OCI-LY3 (cell line): ENCODE measurements around the gene NLGN4Y.

Source experiments
- H2AFZ ChIP-seq: fragments of 200-600, 300-600 bp; shearing (Covaris generic); 2 replicates; pipeline ENCODE4 v1.6.0; 2014; ENCODE audit warnings: antibody characterized with exemption, low read depth, low read length
- H3K27ac ChIP-seq: fragments of 200-600, 300-600 bp; sonication (generic); 2 replicates; pipeline ENCODE4 v1.5.1; 2014; ENCODE audit warnings: mild to moderate bottlenecking, low read length, moderate library complexity, mixed read lengths
- H3K27me3 ChIP-seq: fragments of 200-600, 300-600 bp; sonication (generic); 2 replicates; pipeline ENCODE4 v1.6.1; 2014; ENCODE audit warnings: low read depth, low read length, mixed read lengths
- H3K36me3 ChIP-seq: fragments of 200-600, 300-600 bp; sonication (generic); replicated peaks from 2 replicates; pipeline ENCODE3; 2014; ENCODE audit warnings: low read depth, low read length, mixed read lengths
- H3K4me1 ChIP-seq: fragments of 300-600, 200-600 bp; sonication (generic); 2 replicates; pipeline ENCODE4 v1.6.1; 2014; ENCODE audit warnings: low read length, mixed read lengths
- H3K4me2 ChIP-seq: fragments of 200-600, 300-600 bp; sonication (generic); 2 replicates; pipeline ENCODE4 v1.6.1; 2014; ENCODE audit warnings: low read length, mixed read lengths
- H3K4me3 ChIP-seq: fragments of 300-600, 200-600 bp; sonication (generic); 2 replicates; pipeline ENCODE4 v1.5.1; 2014; ENCODE audit warnings: antibody characterized with exemption, mild to moderate bottlenecking, low read length, moderate library complexity
- H3K79me2 ChIP-seq: fragments of 300-600, 200-600 bp; shearing (Covaris generic); 2 replicates; pipeline ENCODE4 v1.6.1; 2014; ENCODE audit warnings: mild to moderate bottlenecking, low read length, mixed read lengths
- H3K9ac ChIP-seq: fragments of 300-600, 200-600 bp; shearing (Covaris generic); 2 replicates; pipeline ENCODE4 v1.6.0; 2014; ENCODE audit warnings: mild to moderate bottlenecking, low read length, moderate library complexity
- H3K9me3 ChIP-seq: fragments of 200-600, 300-600 bp; shearing (Covaris generic); 2 replicates; pipeline ENCODE4 v1.6.1; 2014; ENCODE audit warnings: low read length, mixed read lengths; ENCODE audit not compliant: insufficient read depth
- H4K20me1 ChIP-seq: fragments of 200-600, 300-600 bp; sonication (generic); 2 replicates; pipeline ENCODE4 v1.6.1; 2016; ENCODE audit warnings: low read length, mixed read lengths; ENCODE audit not compliant: insufficient read depth
- EZH2phosphoT487 ChIP-seq: fragments of 200-600 bp; shearing (Covaris generic); IDR thresholded peaks from 2 replicates; pipeline ENCODE4 v1.6.1; 2018; ENCODE audit warnings: antibody characterized with exemption, mixed run types, low read depth
- TF ChIP-seq, protein P1 (sequence below): fragments of 200-600, 300-600 bp; sonication (generic); IDR thresholded peaks from 2 replicates; pipeline ENCODE4 v1.5.1; 2014; ENCODE audit warnings: antibody characterized with exemption, low read length, low read depth

Gene NLGN4Y

DNA sequence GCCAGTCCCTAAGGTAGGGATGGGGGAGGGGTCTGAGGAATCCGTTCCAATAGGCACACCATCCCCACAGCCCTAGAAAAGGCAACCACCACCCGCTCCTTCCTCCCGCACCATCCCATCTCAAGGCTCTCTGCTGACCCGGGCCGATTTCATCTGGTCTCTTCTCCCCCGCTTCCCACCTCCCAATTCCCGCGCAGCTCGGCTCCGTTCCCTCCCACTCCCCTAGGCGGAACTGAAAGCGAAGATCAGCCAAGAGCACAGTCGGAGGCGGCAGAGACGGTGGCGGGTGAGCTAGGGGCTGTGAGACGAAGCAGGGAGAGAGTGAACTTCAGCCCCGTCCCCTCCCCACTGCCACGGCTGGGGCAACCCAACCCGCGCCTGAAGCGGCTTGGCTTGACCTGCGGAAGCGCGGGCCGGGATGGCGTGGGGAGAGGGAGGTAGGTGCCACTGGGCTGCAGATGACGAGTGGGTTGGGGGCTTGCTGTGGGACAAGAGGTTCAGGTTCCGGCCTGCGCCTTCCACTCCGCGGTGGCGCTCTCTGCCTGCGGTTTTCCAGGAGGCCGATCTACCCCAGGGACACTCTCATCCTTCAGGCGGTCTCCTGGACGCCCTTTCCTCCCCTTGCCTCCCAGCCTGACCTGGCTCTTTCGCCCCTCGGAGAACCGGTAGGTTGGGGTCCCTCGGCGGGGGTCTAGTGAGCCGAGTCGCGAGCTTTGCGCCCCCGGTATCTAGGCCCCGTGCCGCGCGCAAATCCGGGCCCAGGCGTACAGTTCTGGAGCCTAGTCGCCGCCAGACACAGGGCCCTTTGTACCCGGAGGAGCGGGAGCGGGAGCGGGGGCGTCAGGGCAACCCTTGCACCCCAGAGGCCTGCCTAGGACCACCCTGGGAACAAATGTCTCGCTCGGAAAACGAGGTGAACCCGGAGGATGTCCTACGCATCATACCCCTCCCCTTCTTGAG is at the start of gene NLGN4Y:
Gene NLGN4Y, plus strand, starts transcription at position 258 of the 960 bp plus-strand sequence. CDS start 97,591 bp downstream, outside the sequence.
- peak within 1 kb of the TSS; percentile 52 for H3K27ac ChIP-seq
- peak within 1 kb of the TSS; percentile 88 for H3K4me3 ChIP-seq
- H3K4me2 ChIP-seq, result peak within 1 kb of the TSS; percentile 83
- no peaks in the 10 kb centered on the region for H3K36me3 ChIP-seq
- H3K79me2 ChIP-seq, result peaks cover 49% of the 10 kb centered on the region
- 0 out of 2 replicates have a peak, but pooled peaks cover 3% of the 10 kb centered on the region for H3K27me3 ChIP-seq
- H3K9ac ChIP-seq, result peak within 1 kb of the TSS; percentile 97
- peak within 1 kb of the TSS; percentile 68 for H2AFZ ChIP-seq
- H3K9me3 ChIP-seq, result no peaks in the 10 kb centered on the region
- H4K20me1 ChIP-seq, result peaks cover 20% of the 10 kb centered on the region
- H3K4me1 ChIP-seq, result peaks cover 28% of the 10 kb centered on the region
- TF ChIP-seq, protein P1, sequence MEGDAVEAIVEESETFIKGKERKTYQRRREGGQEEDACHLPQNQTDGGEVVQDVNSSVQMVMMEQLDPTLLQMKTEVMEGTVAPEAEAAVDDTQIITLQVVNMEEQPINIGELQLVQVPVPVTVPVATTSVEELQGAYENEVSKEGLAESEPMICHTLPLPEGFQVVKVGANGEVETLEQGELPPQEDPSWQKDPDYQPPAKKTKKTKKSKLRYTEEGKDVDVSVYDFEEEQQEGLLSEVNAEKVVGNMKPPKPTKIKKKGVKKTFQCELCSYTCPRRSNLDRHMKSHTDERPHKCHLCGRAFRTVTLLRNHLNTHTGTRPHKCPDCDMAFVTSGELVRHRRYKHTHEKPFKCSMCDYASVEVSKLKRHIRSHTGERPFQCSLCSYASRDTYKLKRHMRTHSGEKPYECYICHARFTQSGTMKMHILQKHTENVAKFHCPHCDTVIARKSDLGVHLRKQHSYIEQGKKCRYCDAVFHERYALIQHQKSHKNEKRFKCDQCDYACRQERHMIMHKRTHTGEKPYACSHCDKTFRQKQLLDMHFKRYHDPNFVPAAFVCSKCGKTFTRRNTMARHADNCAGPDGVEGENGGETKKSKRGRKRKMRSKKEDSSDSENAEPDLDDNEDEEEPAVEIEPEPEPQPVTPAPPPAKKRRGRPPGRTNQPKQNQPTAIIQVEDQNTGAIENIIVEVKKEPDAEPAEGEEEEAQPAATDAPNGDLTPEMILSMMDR, result peak; percentile 13; the same call in 1 of the 2 replicates
- no peak for TF ChIP-seq EZH2phosphoT487

DNA sequence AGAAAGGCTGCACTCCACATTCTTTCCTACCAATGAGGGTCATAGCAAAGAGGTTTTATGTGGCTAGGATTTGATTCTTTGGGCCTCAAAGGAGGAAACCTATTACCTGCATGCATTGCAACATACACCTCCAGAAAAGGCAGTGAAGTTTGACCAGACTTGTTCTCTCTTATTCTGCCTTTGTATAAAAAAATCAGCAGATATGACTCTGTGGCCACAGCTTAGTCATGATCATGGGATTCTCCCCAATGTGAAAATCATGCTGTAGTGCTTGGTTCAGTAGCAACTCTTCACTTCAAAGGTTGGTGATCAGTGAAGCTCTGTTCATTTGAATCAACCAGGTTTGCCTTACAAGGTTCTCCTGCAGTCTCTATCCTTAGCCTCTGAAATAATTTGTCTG is 38.4 kb upstream of the NLGN4Y start:
- Histone ChIP-seq H2AFZ (no peak overlapping the region), H3K4me3 (no peak overlapping the region), H3K4me1 (no peaks in the 10 kb centered on the region), H3K79me2 (no peaks in the 10 kb centered on the region), H3K36me3 (no peaks in the 10 kb centered on the region), H3K9me3 (no peaks in the 10 kb centered on the region), H3K27me3 (no peaks in the 10 kb centered on the region), H4K20me1 (no peaks in the 10 kb centered on the region), H3K9ac (no peak overlapping the region), H3K4me2 (no peak overlapping the region), H3K27ac (no peak overlapping the region)
- TF ChIP-seq, protein P1, result no peak
- no peak for TF ChIP-seq EZH2phosphoT487

DNA sequence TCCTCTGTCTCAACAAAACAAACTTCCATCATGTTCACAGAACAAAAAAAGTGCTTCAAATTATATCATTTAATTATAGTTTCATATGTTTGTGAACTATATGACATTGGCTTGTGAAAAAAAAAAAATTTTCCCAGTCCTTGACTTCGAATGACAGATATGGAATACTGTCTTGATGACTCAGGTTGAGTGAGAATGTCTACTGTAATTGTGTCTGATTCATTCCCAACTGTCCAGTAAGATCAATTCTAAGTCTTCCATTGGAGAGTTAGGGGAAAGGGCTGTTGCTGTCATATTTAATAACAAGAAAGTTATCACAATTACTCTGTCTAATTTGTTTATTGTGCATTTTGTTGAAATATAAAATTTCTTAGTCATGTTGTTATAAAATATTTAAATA is 34.1 kb upstream of the NLGN4Y start:
- H3K9me3 ChIP-seq, result no peaks in the 10 kb centered on the region
- TF ChIP-seq EZH2phosphoT487, result no peak
- TF ChIP-seq, protein P1, result no peak

DNA sequence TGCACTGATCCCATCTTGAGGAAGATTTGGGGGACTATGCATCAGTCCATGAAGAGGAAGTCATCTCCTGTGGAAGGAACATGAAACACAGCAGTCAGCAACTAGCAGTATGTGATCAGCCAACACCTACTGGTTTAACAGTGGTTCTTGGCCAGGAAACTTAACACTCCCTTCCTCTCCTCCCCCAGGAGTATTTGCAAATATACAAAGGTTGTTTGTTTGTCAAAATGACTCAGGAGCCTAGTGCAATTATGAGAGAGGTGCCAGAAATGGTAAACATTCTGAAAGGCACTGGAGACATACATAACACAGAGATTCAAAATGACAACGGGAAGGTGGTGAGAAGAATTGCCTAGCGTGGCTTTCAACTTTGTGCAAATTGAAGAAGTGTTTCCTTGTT is 26.3 kb upstream of the NLGN4Y start:
- Histone ChIP-seq H4K20me1 (no peaks in the 10 kb centered on the region), H3K27ac (no peak overlapping the region), H3K27me3 (no peaks in the 10 kb centered on the region), H3K4me1 (no peaks in the 10 kb centered on the region), H3K4me2 (no peak overlapping the region), H3K9me3 (no peaks in the 10 kb centered on the region), H3K4me3 (no peak overlapping the region), H2AFZ (no peak overlapping the region), H3K36me3 (no peaks in the 10 kb centered on the region), H3K79me2 (no peaks in the 10 kb centered on the region), H3K9ac (no peak overlapping the region)
- TF ChIP-seq, protein P1, result no peak
- TF ChIP-seq EZH2phosphoT487, result no peak

More for the DNA sequence above, 34.1 kb upstream of the NLGN4Y start:
- Histone ChIP-seq H3K4me3 (no peak overlapping the region), H2AFZ (no peak overlapping the region), H3K36me3 (no peaks in the 10 kb centered on the region), H3K79me2 (no peaks in the 10 kb centered on the region), H3K4me1 (no peaks in the 10 kb centered on the region), H3K27me3 (no peaks in the 10 kb centered on the region), H3K4me2 (no peak overlapping the region), H4K20me1 (no peaks in the 10 kb centered on the region), H3K9ac (no peak overlapping the region), H3K27ac (no peak overlapping the region)
